Stimulated activated effector memory CD8-positive, alpha-beta T cell treated with anti-CD3 and anti-CD28 coated beads, Interleukin-12 subunit alpha, Interleukin-12 subunit beta, amount 100 ng/mL, for 72 hours (primary cell): Measurements from ENCODE around the gene UPP1.

ENCODE experiments used
- ATAC-seq: fragments of 150-1000 bp; cut with Tn5 transposase; 2 replicates; pipeline ENCODE4 v1.10.0; 2021
- DNase-seq, 2 donors: peaks; one replicate each; pipeline ENCODE4 v3.0.0; 2021 to 2022; ENCODE audit warnings: low spot score in 2 of 2
- H3K27ac Mint-ChIP-seq: one replicate; pipeline ENCODE4 v1.8.0; 2022; ENCODE audit warnings: mild to moderate bottlenecking, mixed read lengths
- H3K36me3 Mint-ChIP-seq: one replicate; pipeline ENCODE4 v1.8.0; 2022; ENCODE audit warnings: mild to moderate bottlenecking, mixed read lengths
- H3K4me1 Mint-ChIP-seq: one replicate; pipeline ENCODE4 v1.8.0; 2022; ENCODE audit warnings: mixed read lengths
- H3K4me3 Mint-ChIP-seq: one replicate; pipeline ENCODE4 v1.8.0; 2022; ENCODE audit warnings: mild to moderate bottlenecking, mixed read lengths
- H3K9me3 Mint-ChIP-seq: one replicate; pipeline ENCODE4 v1.8.0; 2022; ENCODE audit warnings: mixed read lengths

The UPP1 gene

GRCh38 chr7:48148311-48148710, 59.2 kb downstream of the UPP1 start:
- ATAC-seq (no peak), DNase-seq (no peak)
- no peaks in the 10 kb centered on the region for H3K9me3 Mint-ChIP-seq
- no peaks in the 10 kb centered on the region for H3K4me1 Mint-ChIP-seq
- no peaks in the 10 kb centered on the region for H3K36me3 Mint-ChIP-seq
- no peak overlapping the region for H3K27ac Mint-ChIP-seq
- H3K4me3 Mint-ChIP-seq: no peak overlapping the region

DNA sequence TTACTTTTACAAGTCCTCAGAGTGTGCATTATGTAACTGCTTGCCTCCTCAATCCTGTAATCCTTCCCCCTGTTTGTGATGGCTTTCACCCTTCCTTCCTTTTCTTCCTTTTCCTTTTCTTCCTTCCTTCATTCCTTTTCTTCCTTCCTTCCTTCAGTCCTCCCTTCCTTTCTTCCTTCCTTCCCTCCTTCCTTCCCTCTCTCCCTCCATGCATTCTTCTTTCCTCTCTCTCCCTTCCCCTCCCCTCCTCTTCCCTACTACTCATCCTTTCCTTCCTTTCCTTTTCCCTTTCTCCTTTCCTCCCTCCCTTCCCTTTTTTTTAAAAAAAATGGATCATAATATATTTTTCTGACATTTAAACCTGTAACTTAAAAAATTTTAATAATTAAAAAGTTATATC, 60.0 kb downstream of the UPP1 start:
- Mint-ChIP-seq H3K4me3 (no peak overlapping the region), H3K27ac (no peak overlapping the region), H3K36me3 (no peaks in the 10 kb centered on the region), H3K4me1 (no peaks in the 10 kb centered on the region), H3K9me3 (no peaks in the 10 kb centered on the region)
- no peak for ATAC-seq
- no peak for DNase-seq

DNA sequence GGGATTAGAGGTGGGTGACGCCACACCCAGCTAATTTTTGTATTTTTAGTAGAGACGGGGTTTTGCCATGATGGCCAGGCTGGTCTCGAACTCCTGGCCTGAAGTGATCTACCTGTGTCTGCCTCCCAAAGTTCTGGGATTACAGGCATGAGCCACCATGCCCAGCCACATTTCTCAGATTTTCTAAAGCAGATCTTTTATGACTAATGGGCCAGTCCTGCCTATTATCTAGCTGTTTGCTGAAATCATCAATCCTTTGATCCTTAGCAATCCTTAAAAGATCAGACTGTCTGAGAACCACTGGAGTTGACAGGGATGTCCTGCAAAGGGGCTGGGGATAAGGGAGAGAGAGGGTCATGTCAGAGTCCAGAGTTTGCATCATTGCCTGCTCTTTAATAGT, 61.0 kb downstream of the UPP1 start:
- no peak for DNase-seq
- ATAC-seq: no peak
- Mint-ChIP-seq H3K4me3 (no peak overlapping the region), H3K27ac (no peak overlapping the region), H3K4me1 (no peaks in the 10 kb centered on the region), H3K36me3 (no peaks in the 10 kb centered on the region), H3K9me3 (no peaks in the 10 kb centered on the region)

GRCh38 chr7:48154792-48155413, 65.8 kb downstream of the UPP1 start:
- ATAC-seq: peak; percentile 74
- Mint-ChIP-seq H3K4me1 (no peaks in the 10 kb centered on the region), H3K9me3 (no peaks in the 10 kb centered on the region), H3K27ac (no peak overlapping the region), H3K36me3 (no peaks in the 10 kb centered on the region), H3K4me3 (no peak overlapping the region)
- peak; percentile 7 to 62 for DNase-seq
